ENCODE results near the gene ATP11C. TPM values are rescaled to one million over a fixed set of nuclear protein-coding genes. Genes with fewer than 3 reads are reported as not detected.

The ATP11C gene
- total and polyA plus RNA-seq, 10 of the 15 experiments (the other 5 are each of a cell fraction or from before 2014, with no cell fraction given), result 16.2 to 44.0 (median 24.8) TPM

DNA sequence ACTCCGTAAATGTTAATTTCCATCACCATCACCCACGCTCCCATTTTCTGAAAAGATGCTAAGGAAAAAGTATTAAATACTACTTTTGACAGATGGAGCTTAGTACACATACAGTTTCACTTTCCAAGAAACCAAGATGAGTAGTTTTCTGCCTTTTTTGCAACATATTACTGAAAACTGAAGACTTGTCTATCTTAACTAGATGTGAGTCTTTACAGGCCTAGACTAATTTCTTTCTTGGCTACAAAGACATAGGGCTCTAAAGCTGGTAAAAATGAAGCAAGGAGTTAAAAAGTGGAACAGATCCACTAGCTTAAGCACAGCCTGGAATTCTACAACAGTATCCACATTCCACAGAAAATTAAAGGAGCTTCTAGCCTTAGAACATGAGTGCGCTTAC is 68.2 kb downstream of the ATP11C start:
- ChIA-PET CTCF (interaction anchor here (2.0 kb wide), 1 partner anchor 11 kb away, joined by 5 read pairs; no protein-coding TSS in a partner anchor), SMC1A (ENCODE audit: uncharacterized antibody, unreplicated experiment) (interaction anchor here (1.0 to 1.3 kb wide), 2 partner anchors 16 to 63 kb away, joined by 3 to 4 read pairs; no protein-coding TSS in a partner anchor), POLR2A (no interaction called here), RAD21 (ENCODE audit: unreplicated experiment) (no interaction called here)
- Histone ChIP-seq H3K27ac (ENCODE audit: control insufficient read depth, insufficient read depth) (no peak overlapping the region), H3K79me2 (ENCODE audit: control insufficient read depth, insufficient read depth, low read length) (no peaks in the 10 kb centered on the region; the same call in 1 of the 2 replicates), H3K9me3 (replicated peaks; ENCODE audit: control insufficient read depth, insufficient read depth, low read length) (no peaks in the 10 kb centered on the region), H3K27me3 (replicated peaks in 1 of 2; ENCODE audit: control insufficient read depth in 2 of 2, insufficient read depth in 2 of 2, low read length in 1 of 2) (no peaks in the 10 kb centered on the region), H3K4me3 (no peak overlapping the region), H4K20me1 (ENCODE audit: control insufficient read depth, insufficient read depth) (no peaks in the 10 kb centered on the region), H3K9ac (ENCODE audit: control insufficient read depth, insufficient read depth, low read length) (no peak overlapping the region), H2AFZ (ENCODE audit: control insufficient read depth, low read depth, low read length) (no peak overlapping the region), H3K36me3 (ENCODE audit: control insufficient read depth in 2 of 2, insufficient read depth in 2 of 2, low read length in 1 of 2) (no peaks in the 10 kb centered on the region; a peak in 1 of 4 replicates), H3K4me1 (ENCODE audit: control insufficient read depth, insufficient read depth, low read length) (no peaks in the 10 kb centered on the region), H3K4me2 (ENCODE audit: control insufficient read depth, insufficient read depth) (no peak overlapping the region)
- TF ChIP-seq E4F1 (IDR thresholded peaks at IDR 0.05; ENCODE audit: borderline replicate concordance, partially characterized antibody), result no peak
- no peak for TF ChIP-seq MEF2A (IDR thresholded peaks at IDR 0.05; ENCODE audit: insufficient read depth, low read depth, low read length)
- no peak for TF ChIP-seq SIX5 (IDR thresholded peaks at IDR 0.05; ENCODE audit: low read depth, low read length, severe bottlenecking)
- no peak for TF ChIP-seq POLR2AphosphoS2 (IDR thresholded peaks at IDR 0.05; ENCODE audit: low read depth, low read length)
- TF ChIP-seq, protein P1, sequence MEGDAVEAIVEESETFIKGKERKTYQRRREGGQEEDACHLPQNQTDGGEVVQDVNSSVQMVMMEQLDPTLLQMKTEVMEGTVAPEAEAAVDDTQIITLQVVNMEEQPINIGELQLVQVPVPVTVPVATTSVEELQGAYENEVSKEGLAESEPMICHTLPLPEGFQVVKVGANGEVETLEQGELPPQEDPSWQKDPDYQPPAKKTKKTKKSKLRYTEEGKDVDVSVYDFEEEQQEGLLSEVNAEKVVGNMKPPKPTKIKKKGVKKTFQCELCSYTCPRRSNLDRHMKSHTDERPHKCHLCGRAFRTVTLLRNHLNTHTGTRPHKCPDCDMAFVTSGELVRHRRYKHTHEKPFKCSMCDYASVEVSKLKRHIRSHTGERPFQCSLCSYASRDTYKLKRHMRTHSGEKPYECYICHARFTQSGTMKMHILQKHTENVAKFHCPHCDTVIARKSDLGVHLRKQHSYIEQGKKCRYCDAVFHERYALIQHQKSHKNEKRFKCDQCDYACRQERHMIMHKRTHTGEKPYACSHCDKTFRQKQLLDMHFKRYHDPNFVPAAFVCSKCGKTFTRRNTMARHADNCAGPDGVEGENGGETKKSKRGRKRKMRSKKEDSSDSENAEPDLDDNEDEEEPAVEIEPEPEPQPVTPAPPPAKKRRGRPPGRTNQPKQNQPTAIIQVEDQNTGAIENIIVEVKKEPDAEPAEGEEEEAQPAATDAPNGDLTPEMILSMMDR (IDR thresholded peaks at IDR 0.05 in 2 of 3, conservative IDR thresholded peaks at IDR 0.05 in 1 of 3; ENCODE audit: control insufficient read depth in 2 of 3, extremely low read depth in 1 of 3, insufficient read depth in 1 of 3, low read depth in 3 of 3, low read length in 3 of 3), result no peak
- no peak for TF ChIP-seq RELA (IDR thresholded peaks at IDR 0.05; ENCODE audit: borderline replicate concordance, partially characterized antibody)
- no peak for TF ChIP-seq TBL1XR1 (IDR thresholded peaks at IDR 0.05; ENCODE audit: low read depth, low read length)
- no peak for TF ChIP-seq ASH2L (IDR thresholded peaks at IDR 0.05; ENCODE audit: borderline replicate concordance, low read depth)
- TF ChIP-seq BMI1 (IDR thresholded peaks at IDR 0.05; ENCODE audit: borderline replicate concordance), result no peak
- TF ChIP-seq PAX5 (IDR thresholded peaks at IDR 0.05; ENCODE audit: borderline replicate concordance, low read depth, low read length), result no peak
- no peak for TF ChIP-seq STAT3 (IDR thresholded peaks at IDR 0.05; ENCODE audit: low read depth, low read length)
- TF ChIP-seq, protein P2, sequence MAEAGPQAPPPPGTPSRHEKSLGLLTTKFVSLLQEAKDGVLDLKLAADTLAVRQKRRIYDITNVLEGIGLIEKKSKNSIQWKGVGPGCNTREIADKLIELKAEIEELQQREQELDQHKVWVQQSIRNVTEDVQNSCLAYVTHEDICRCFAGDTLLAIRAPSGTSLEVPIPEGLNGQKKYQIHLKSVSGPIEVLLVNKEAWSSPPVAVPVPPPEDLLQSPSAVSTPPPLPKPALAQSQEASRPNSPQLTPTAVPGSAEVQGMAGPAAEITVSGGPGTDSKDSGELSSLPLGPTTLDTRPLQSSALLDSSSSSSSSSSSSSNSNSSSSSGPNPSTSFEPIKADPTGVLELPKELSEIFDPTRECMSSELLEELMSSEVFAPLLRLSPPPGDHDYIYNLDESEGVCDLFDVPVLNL (IDR thresholded peaks at IDR 0.05; ENCODE audit: low read depth, low read length), result no peak
- TF ChIP-seq ZNF274 (IDR thresholded peaks at IDR 0.05; ENCODE audit: insufficient read depth, insufficient read length), result no peak
- no peak for TF ChIP-seq NFIC (IDR thresholded peaks at IDR 0.05; ENCODE audit: low read depth, low read length)
- in situ Hi-C loops (cut with MboI), result no loop called here
- intact Hi-C loops (cut with micrococcal nuclease; ENCODE audit: unreplicated experiment), result no loop called here
- BruUV-seq (replicated peaks), result no TSS peak
- ATAC-seq, result no peak
- no peak for DNase-seq (ENCODE audit: low read depth, low spot score)
- WGBS (ENCODE audit: insufficient coverage, insufficient replicate concordance, low lambda C conversion rate, missing lambda C conversion rate), result 98% methylated on average over 3 of the region's 3 CpGs
- FAIRE-seq, result no peak
